ENCODE results near the gene HOMER2.

HOMER2 gene

GRCh38 chr15:82901114-82901805, 51.3 kb downstream of the HOMER2 start:
- Histone ChIP-seq H3K27ac (no peak overlapping the region), H2AFZ (no peak overlapping the region), H3K4me2 (ENCODE audit: low read length) (no peak overlapping the region), H3K4me3 (ENCODE audit: low read depth, low read length) (no peak overlapping the region), H3K4me1 (no peaks in the 10 kb centered on the region), H3K79me2 (no peaks in the 10 kb centered on the region), H3K36me3 (ENCODE audit: control insufficient read depth, insufficient read depth, low read length) (no peaks in the 10 kb centered on the region), H3K9me3 (ENCODE audit: control insufficient read depth, low read length) (no peaks in the 10 kb centered on the region), H3K27me3 (ENCODE audit: control insufficient read depth, insufficient read depth, low read length) (no peaks in the 10 kb centered on the region), H3K9ac (no peak overlapping the region)
- no peak for TF ChIP-seq CTCF (IDR thresholded peaks at IDR 0.05)

- H3K4me2 ChIP-seq (ENCODE audit: low read length), result no peak overlapping the region
These were observed 51.9 kb downstream of the HOMER2 start for GRCh38 chr15:82900511-82901060.

GRCh38 chr15:82898961-82899360, 53.6 kb downstream of the HOMER2 start:
- no peak overlapping the region for H2AFZ ChIP-seq
- H3K27ac ChIP-seq, result no peak overlapping the region
- no peaks in the 10 kb centered on the region for H3K79me2 ChIP-seq
- no peaks in the 10 kb centered on the region for H3K27me3 ChIP-seq (ENCODE audit: control insufficient read depth, insufficient read depth, low read length)
- no peaks in the 10 kb centered on the region for H3K4me1 ChIP-seq
- no peak for TF ChIP-seq CTCF (IDR thresholded peaks at IDR 0.05)
- no peak overlapping the region for H3K9ac ChIP-seq
- no peaks in the 10 kb centered on the region for H3K36me3 ChIP-seq (ENCODE audit: control insufficient read depth, insufficient read depth, low read length)
- no peak overlapping the region for H3K4me3 ChIP-seq (ENCODE audit: low read depth, low read length)
- H3K4me2 ChIP-seq (ENCODE audit: low read length), result no peak overlapping the region
- H3K9me3 ChIP-seq (ENCODE audit: control insufficient read depth, low read length), result no peaks in the 10 kb centered on the region

More at GRCh38 chr15:82900511-82901060, 51.9 kb downstream of the HOMER2 start:
- no peak for TF ChIP-seq CTCF (IDR thresholded peaks at IDR 0.05)
- Histone ChIP-seq H3K27me3 (ENCODE audit: control insufficient read depth, insufficient read depth, low read length) (no peaks in the 10 kb centered on the region), H3K4me1 (no peaks in the 10 kb centered on the region), H3K9ac (no peak overlapping the region), H3K27ac (no peak overlapping the region), H3K9me3 (ENCODE audit: control insufficient read depth, low read length) (no peaks in the 10 kb centered on the region), H3K79me2 (no peaks in the 10 kb centered on the region), H3K36me3 (ENCODE audit: control insufficient read depth, insufficient read depth, low read length) (no peaks in the 10 kb centered on the region), H3K4me3 (ENCODE audit: low read depth, low read length) (no peak overlapping the region), H2AFZ (no peak overlapping the region)

- TF ChIP-seq CTCF (IDR thresholded peaks at IDR 0.05), result no peak
- H3K9me3 ChIP-seq (ENCODE audit: control insufficient read depth, low read length), result no peaks in the 10 kb centered on the region
- no peak overlapping the region for H3K4me3 ChIP-seq (ENCODE audit: low read depth, low read length)
- no peak overlapping the region for H3K4me2 ChIP-seq (ENCODE audit: low read length)
- no peaks in the 10 kb centered on the region for H3K4me1 ChIP-seq
- no peaks in the 10 kb centered on the region for H3K36me3 ChIP-seq (ENCODE audit: control insufficient read depth, insufficient read depth, low read length)
- no peak overlapping the region for H2AFZ ChIP-seq
- H3K27me3 ChIP-seq (ENCODE audit: control insufficient read depth, insufficient read depth, low read length), result no peaks in the 10 kb centered on the region
- no peaks in the 10 kb centered on the region for H3K79me2 ChIP-seq
- H3K9ac ChIP-seq, result no peak overlapping the region
- no peak overlapping the region for H3K27ac ChIP-seq
These were observed 56.5 kb downstream of the HOMER2 start for GRCh38 chr15:82895983-82896382.
